AG09309 (cell line): ENCODE measurements around the gene MAP2K1.
"Not testable (repeated sequence)": the region's sequence is repeated elsewhere in the genome, so short reads cannot be mapped to it uniquely, and the experiment has no call there.

ENCODE experiments used
- DNase-seq: peaks from one replicate; pipeline ENCODE4 v3.0.0-alpha.2; 2010; ENCODE audit warnings: low read depth
- H3K4me3 ChIP-seq: 2 replicates; pipeline ENCODE4 v1.5.1; 2011; ENCODE audit warnings: mild to moderate bottlenecking, low read depth, low read length, moderate library complexity; ENCODE audit not compliant: control insufficient read depth
- TF ChIP-seq, protein P1 (sequence below): IDR thresholded peaks from 2 replicates; pipeline ENCODE4 v1.5.1; 2011; ENCODE audit warnings: mild to moderate bottlenecking, low read depth, low read length, inconsistent platforms; ENCODE audit not compliant: insufficient read depth, control insufficient read depth; ENCODE audit errors: missing control alignments

The MAP2K1 gene

DNA sequence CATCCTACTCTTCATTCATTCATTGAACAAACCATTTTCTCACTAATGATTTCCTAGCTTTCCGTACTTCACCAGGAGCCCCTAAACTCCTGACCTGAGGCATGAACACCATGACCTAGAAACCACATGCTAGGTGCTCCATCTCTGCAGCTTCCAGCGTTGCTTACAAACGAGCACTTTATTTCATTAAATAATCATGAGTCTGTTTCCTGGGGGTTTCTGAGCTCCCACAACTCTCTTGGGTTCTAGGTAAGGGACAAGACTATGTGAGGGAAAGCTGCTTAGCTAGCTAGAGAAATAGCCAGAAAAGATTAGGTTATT lies 1.3 kb downstream of the MAP2K1 start:
- H3K4me3 ChIP-seq = peak overlapping the region; percentile 96
- TF ChIP-seq, protein P1, sequence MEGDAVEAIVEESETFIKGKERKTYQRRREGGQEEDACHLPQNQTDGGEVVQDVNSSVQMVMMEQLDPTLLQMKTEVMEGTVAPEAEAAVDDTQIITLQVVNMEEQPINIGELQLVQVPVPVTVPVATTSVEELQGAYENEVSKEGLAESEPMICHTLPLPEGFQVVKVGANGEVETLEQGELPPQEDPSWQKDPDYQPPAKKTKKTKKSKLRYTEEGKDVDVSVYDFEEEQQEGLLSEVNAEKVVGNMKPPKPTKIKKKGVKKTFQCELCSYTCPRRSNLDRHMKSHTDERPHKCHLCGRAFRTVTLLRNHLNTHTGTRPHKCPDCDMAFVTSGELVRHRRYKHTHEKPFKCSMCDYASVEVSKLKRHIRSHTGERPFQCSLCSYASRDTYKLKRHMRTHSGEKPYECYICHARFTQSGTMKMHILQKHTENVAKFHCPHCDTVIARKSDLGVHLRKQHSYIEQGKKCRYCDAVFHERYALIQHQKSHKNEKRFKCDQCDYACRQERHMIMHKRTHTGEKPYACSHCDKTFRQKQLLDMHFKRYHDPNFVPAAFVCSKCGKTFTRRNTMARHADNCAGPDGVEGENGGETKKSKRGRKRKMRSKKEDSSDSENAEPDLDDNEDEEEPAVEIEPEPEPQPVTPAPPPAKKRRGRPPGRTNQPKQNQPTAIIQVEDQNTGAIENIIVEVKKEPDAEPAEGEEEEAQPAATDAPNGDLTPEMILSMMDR = no peak
- DNase-seq = no peak

DNA sequence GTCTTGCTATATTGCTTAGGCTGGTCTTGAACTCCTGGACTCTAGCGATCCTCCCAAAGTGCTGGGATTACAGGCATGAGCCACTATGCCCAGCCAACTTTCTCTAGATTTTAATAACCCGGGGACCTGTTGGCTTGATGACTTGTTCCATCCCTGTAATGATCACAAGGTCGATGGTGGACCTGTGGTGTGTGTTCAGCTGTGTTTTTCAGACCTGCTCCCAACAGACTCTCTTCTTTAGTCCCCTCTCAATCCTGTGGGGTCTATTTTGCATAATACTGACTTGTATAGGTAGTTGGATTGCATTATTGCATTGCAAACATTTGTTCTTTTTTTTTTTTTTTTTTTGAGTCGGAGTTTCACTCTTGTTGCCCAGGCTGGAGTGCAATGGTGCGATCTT lies 1.9 kb downstream of the MAP2K1 start:
- no peak overlapping the region for H3K4me3 ChIP-seq
- TF ChIP-seq, protein P1 = no peak
- DNase-seq = no peak

DNA sequence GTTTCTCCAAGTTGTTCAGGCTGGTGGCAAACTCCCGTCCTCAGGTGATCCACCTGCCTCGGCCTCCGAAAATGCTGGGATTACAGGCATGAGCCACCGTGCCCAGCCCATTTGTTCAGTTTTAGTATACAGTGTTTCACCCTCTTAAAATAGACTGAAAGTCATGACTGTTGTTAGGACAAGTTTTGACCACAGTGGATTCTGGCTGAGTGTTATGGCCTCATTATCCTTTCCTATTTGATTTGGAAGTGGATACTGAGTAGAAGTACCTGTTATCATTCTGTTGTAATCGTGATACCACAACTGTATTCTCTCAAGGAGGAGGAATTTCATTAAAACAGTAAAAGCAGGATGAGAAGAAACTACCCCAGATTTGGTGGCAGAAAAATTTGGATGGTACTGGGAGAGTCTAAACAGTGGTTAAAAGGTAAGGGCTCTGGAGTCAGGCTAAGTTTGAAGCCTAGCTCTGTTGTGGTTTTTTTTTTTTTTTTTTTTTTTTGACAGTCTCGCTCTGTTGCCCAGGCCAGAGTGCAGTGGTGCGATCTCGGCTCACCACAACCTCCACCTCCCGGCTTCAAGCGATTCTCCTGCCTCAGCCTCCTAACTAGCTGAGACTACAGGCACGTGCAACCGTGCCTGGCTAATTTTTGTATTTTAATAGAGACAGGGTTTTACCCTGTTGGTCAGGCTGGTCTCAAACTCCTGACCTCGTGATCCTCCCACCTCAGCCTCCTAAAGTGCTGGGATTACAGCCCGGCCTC lies 2.6 kb downstream of the MAP2K1 start:
- no peak for DNase-seq
- H3K4me3 ChIP-seq = no peak overlapping the region
- TF ChIP-seq, protein P1 = no peak

DNA sequence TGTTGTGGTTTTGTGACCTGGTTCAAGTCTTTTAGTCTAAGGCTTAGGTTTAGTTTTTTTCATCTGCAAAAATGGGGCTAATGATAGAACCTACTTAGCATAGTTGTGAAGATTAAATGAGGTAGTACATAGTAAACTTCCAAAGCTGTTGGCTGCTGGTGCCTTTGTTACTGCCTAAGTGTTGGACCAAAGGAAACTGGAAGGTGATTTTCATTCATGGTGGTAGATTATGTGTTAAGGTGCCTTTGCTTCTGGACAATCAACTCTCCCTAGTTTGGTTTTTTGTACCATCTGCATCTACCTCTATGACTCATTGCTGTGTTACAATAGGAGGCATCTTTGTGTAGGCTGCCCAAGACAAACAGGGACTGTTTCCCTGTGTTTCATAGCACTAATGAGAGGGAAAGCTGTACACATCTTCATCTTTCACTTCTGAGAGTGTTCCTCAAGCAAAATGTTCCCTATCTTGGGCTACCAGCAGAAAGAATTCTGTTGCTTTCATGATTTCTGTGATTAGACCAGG lies 3.2 kb downstream of the MAP2K1 start:
- DNase-seq = no peak
- no peak overlapping the region for H3K4me3 ChIP-seq
- TF ChIP-seq, protein P1 = no peak

DNA sequence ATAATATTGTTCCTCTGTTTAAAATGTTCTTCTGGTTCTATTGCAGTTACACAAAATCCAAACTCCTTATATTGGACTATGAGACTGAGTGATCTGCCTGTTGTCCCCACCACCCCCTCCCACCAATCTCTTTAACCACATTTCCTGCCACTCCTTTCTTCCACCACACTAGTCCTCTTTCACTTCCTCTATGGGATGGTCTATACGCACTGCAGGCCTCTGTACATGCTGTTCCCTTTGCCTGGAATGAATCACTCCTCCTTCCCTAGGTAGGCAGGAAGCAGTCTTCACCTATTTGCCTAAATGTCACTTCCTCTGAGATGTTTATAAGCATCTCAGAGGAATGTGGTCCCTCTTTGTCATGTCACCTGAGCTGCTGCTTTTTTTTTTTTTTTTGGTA lies 4.0 kb downstream of the MAP2K1 start:
- DNase-seq = no peak
- TF ChIP-seq, protein P1 = no peak
- H3K4me3 ChIP-seq = no peak overlapping the region

DNA sequence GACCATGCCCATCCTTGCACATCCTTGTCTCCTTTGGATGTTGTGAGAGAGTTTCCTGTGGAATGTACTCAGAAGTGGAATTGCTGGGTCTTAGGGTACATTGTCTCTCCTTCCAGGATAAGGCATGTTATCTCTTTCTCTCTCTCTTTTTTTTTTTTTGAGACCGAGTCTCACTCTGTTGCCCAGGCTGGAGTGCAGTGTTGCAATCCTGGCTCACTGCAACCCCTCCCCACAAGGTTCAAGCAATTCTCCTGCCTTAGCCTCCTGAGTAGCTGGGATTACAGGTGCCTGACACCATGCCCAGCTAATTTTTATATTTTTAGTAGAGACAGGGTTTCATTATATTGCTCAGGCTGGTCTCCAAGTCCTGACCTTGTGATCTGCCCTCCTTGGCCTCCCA lies 6.3 kb downstream of the MAP2K1 start:
- H3K4me3 ChIP-seq, DNase-seq: not testable (repeated sequence)

DNA sequence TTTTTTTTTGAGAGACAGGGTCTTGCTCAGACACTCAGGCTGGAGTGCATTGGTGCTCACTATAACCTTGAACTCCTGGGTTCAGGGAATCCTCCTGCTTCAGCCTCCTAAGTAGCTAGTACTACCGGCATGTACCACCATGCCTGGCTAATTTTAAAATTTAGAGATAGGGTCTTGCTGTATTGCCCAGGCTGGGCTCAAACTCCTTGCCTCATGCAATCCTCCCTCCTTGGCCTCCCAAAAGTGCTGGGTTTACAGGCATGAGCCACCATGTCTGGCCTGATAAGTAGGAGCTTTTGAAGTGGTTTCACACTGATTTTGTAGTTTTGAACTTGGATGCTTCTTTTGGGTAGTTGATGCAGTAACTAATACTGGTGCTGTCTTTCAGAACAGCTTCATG lies 7.8 kb downstream of the MAP2K1 start:
- no peak for DNase-seq
- no peak overlapping the region for H3K4me3 ChIP-seq
- TF ChIP-seq, protein P1 = no peak
